NCI-H1105 (cell line): Measurements from ENCODE around the gene CADPS2.

Source experiments
- DNase-seq: peaks from one replicate; lab custom pipeline; 2025; lab: John Stamatoyannopoulos, UW

The CADPS2 gene

DNA sequence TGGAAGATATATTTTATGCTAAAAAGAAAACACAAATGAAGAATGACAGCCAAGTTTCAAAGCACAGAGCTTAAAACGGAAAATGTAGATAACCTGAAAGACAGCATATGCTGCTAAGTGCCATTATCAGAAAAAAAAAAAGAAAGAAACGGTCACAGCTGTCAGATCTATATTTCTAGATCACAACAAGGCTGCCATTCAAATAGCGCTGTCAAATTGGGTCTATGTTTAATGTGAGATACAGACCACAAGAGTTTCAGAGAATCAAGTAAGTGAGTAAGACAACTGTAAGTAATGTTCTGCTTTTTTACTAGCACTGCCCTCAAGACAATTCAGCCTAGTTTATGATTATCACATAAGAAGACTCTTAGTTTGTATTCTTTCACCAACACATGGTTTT, 117.4 kb downstream of the CADPS2 start:
- no peak for DNase-seq

DNA sequence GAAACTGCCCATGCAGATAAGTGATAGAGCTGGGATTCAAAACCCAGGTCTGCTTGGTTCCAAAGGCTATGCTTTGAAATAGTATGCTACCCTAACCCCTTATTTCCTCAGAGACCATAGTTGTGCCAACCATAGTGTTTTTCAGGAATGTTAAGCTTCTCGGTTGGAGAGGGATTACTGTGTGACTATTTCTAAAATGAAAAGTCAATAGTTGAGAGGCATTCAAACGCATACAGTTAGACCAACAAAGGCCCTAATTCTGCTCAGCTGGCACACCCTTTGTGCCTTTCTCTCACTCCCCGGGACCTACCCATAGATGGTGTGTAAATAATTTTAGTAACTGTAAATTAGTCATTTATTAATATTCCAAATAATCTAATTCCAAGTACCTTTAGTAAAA, 118.9 kb downstream of the CADPS2 start:
- no peak for DNase-seq

DNA sequence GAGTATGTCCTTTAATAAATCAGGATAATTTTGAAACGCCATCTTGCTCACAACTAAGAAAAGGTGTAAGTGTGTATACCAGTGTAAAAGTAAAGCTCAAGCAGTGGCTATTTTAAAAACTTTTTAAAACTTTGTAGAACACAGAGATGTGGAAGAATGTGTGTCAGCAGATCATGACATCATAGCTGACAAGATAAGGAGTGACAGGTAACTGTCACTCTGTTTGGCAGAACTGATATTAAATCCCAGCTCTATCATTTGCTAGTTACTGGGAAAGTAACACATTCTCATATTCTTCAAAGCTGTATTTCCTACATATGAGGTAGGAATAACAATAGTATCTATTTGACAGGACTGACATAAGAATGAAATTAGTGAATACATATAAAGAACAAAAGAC, 119.7 kb downstream of the CADPS2 start:
- no peak for DNase-seq

DNA sequence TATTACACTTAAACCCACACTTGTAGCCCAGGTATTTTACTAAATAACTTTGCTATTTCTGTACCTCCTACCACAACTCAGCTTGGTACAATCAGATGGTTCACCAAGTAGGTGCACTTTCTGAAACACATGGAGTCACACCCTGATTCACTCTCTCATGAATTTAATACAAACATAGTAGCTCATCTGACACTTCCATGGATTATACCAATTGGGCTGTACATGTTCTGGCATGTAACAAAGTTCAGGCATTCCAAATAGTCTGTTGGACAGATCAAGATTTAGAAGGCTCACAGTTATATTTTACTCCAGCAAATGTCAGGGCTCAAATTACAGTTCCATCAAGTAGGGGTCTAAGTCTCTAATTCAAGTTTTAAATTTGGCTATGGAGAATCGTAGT, 121.4 kb downstream of the CADPS2 start:
- no peak for DNase-seq

DNA sequence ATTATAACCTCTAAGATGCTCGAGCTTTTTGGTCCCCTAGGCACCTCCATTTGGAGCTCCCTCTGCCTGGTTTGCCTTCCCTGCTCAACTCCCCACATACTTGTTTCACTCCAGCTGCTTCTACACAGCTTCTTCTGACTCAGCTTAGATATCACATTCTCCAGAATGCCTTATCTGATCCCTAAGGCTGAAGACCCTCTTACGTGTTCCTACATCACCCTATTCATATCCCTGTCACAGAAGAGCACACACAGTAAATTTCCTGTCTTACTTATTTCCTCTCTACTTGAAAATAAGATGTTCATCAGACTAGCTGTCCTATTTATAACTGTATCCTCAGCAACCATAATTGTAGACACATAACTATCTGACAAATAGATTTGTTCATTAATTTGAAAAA, 122.2 kb downstream of the CADPS2 start:
- DNase-seq, result no peak

DNA sequence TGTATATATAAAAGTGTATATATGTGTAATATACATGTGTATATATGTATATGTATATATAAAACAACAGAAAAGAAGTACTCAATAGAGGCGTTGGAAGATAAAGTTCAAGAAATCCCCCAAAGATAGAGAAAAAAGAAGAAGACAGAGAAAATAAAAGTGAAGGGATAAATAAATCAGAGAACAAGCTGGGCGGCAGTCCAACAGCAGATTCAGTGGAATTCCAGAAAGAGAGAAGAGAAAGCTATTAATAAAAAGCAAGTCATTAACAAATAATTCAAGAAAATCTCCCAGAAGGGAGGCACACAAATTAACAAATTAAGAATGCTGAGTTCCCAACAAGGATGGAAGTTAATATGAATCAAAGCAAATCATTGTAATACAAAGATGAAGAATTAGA, 124.2 kb downstream of the CADPS2 start:
- no peak for DNase-seq

DNA sequence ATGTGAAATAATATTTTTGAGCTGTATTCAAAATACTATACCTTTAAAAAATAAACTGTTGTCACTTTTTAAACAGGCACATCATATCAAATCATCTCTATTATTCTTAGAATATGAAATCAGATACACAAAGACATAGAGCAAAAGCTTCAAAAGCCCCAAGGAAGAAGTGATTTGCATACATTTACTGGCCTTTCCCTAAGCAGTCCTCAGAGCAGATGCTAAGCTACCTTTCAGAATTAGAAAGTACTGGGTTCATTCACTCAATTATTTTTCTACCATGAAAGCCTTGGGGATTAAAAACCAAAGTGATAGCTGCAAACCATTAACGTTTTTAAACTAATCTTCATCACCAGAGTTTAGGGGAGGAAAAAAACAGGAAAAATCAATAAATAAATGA, 127.8 kb downstream of the CADPS2 start:
- DNase-seq, result no peak

DNA sequence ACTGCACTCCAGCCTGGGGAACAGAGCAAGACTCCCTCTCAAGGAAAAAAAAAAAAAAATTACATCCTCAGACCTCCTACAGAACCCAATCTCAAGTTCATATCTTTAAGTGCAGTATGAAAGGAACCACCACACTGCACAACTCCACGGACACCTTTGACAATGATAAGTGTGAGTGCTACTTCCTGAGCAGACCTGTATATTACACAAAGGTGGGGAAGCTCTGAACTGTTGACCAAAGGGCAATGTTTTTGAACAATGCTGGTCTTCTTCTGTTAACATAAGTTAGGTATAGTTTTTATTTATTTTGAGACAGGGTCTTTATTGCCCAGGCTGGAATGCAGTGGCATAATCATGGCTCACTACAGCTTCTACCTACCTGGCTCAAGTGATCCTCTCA, 129.4 kb downstream of the CADPS2 start:
- DNase-seq, result no peak

DNA sequence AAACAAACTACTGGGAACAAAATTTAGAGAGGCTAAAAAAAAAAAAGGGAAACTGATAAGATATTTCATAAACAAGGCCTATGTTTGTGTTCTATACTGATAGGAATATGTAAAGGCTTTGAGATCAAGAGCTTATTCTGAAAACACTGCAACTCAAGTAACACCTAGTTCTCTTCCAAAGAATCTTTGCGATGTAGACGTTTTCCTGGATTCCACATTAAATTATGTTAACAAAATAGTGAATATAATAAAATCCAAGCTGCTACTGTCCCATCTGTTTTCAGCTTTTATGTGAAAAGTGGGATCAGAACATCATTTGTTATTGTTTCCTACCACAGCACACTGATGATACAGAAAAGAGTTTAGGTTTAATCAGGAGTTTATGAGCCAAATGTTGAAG, 130.6 kb downstream of the CADPS2 start:
- DNase-seq, result no peak

DNA sequence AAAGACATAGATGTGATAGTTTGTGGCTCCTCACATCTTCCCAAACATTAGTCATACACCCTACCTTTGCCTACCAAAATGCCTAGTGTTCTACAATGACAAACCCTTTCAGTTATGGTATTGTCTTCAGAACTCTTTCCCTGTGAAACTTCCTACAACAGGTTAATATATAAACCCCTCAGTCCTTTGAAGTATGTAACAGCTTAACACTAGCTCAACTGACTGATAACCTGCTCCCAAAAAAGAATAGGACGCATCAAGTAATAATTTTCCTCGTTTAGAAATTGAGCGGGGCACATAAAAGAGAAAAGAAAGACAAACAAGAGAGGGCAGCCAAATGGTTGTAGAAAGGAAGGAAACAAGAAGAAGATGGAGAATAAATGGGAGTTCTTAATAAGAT, 133.7 kb downstream of the CADPS2 start:
- no peak for DNase-seq

DNA sequence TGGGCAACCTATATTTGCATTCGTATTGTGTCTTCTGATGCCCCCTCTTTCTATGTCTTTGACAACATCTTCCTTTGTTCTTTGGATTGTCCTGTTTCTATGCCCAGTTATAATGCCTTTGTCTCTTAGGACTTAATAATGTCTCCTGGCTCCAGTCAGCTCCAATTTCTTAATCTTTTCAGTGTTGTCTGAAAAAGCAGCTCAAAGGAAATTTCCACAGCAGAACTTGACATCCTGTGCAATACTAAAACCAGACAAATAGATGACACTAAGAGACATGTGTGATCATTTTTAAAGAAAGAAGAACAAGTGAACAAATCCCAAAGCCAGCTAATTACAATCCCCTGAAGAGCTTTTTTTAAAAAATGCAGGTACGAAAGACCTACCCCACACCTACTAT, 135.9 kb downstream of the CADPS2 start:
- no peak for DNase-seq

DNA sequence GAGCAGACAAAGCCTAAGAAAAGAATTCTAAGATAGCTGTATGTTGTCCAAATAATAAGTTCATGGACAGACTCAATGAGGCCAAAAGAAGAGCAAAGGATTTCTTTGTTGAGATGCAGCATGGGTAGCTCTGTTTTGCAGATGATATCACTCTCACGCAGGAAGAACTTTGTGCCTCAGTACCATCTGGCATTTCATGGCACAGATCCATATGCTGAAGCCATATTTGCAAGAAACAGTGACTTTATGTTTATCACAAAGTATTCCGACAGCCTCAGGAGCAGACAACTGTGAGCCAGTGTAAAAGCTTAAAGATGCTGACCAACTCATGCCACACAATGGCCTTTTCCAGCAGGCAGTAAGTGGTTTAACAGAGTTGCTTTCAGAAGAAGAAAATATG, 138.1 kb downstream of the CADPS2 start:
- no peak for DNase-seq

DNA sequence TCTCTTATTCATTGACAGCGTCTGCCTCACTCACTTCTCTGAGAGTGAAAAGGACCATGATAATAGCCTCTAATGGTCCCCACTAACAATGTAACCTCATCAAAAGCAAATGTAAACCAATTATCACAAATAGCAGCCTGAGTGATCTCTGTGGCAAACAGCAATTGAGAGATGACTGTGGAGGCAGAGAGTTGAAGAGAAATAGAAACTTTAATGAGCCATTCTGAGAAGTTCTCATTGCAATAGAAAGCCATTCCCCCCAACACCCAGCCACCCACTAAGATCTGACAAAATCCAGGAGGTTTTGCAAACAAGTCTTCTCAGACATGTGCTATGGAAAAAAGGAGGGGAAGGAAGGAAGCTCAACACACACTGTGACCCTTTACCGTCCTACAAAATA, 139.3 kb downstream of the CADPS2 start:
- peak; percentile 78 for DNase-seq

DNA sequence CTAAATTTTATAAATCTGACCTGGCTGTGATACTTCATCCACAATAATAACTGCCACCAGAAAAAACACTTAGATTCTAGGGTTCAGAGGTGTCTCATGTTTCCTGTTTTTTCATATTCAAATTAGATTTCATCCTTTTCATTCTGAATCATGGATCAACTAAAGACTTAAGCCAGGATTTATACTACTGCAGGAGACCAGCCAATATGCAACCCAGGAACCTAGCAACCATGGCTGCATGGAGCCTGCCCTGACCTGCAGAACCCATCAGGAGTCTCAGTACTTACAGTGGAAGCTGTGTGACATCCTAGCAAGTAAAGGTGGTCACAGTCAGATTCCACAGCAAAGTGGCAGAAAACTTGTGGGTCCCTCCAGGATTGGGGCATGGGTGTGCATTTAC, 143.0 kb downstream of the CADPS2 start:
- no peak for DNase-seq

DNA sequence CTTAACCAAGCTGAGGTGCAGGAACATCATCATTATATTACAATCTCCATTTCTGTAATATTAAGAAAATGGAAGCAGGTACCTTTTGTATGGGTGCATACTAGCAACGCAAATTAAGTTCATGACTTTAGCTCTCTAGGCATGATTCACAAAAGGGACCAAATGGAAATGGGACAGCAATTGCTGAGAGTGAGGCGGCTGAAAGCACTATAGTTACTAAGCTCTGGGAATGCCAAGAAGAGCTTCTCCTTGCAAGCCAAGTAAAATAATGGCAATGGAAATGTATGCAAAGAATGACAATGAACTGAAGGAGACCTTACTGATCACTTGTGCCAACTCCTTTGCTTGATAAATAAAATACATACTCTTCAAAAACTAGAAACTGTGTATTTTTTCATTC, 147.3 kb downstream of the CADPS2 start:
- no peak for DNase-seq

DNA sequence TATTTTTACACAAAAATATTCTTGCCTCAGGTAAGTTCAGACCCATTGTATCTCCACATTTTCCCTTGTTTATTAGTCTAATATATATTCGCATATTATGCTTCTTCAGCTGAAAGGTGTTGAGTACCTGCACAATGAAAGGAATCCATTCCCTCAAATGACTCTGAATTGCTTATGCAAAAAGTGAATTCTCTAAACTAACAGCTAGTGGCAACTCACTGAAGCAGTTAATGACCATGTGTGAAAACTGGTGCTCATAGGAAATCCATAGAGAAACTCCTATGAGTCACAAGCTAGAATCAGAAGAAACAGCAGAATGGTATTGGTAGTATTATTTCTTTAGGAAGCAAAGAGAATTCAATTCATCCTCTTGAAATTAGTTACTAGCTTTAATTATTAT, 150.1 kb downstream of the CADPS2 start:
- no peak for DNase-seq

DNA sequence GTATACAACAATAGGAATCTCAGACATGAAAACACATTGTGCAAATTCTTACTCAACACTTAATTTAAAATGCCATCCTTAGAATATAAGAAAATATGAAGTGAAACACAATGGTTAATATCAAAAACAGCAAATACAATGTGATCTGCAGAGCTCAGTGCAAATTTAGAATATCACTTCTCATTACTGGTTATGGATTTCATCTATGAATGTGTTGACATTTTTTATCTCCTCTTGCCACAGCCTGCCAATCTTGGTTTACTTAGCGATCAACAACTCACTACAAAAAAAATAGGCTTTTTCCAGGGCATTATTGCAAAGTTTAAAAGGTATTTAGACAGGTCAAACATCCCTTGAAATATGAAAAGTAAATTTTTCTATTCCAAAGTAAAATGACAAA, 158.5 kb downstream of the CADPS2 start:
- no peak for DNase-seq

DNA sequence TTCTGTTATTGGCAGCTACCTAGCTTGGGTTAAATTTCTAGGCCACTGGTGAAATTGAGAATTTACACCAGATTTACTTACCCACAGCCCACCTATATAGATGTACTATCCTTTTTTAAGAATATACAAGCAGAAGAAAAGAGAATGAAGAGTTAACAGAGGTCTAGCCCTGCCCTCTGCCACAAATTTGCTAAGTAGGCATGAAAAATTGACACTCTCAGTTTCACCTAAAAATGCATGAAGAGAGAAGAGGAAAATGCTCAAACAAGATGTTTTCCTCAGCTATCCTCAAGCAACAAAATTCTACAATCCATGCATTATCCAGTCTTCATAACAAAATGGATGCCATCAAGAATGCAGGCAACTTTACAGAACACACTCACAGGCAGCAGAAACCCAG, 158.9 kb downstream of the CADPS2 start:
- DNase-seq, result no peak

DNA sequence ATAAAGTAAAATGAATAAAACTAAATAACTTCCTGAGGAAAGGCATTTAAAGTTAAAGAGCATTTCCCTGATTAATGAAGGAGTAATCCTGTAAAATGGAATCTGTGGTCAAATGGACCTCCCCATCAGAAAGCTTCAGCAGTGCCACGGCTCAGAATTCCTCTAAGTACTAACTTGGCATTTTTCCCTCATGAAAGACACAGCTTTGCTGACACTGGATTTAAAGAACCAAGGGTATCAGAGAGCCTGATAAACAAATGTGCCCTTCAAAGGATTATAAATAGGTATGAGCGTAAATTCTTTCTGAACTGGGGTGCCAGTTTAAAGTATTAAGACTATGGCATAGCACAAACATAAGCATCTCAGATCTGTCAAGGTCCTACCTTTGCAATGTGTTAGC, 159.4 kb downstream of the CADPS2 start:
- no peak for DNase-seq

DNA sequence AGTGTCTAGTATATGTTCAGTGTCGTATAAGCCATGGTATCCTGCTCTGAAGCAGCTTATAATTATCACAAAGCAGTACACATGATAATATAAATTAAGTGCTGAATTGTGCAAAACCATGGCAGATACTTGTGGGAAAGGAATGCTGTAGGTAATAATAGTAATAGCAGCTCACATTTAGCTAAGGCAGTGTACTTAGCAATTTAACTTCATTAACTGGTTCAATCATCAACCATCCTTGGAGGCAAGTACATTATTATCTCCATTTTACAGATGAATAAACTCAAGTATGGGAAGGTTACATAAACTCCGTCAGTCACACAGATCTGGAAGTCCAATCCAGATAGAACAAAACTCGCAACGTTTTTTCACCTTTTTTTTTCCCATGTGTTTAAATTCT, 161.9 kb downstream of the CADPS2 start:
- no peak for DNase-seq

DNA sequence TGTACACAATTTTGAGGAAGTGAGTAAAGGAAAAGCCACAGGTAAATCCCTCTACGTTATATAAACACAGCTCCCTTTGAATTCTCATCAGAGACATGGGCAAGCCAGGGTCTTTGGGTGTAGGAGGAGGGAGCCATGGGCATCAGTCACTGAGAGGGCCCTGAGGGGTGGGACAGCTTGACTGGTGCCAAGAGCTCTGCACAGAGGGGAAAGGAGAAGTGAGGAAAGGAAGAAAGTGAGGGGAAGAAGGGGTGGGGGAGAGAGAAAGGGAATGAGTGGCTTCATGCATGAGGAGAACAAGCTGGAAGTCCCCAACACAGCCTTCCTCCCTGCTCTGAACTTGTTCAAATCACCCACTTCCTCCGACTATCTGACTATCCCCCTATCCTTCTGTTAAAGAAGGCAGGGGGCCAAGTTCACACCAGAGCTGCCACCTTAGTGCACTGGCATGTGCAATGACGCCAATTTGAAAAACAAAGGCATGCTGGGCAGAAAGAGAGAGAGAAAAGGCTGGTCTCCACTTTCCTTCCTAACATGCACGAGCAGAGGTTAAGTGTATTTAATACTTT, 167.2 kb downstream of the CADPS2 start:
- DNase-seq, result no peak

DNA sequence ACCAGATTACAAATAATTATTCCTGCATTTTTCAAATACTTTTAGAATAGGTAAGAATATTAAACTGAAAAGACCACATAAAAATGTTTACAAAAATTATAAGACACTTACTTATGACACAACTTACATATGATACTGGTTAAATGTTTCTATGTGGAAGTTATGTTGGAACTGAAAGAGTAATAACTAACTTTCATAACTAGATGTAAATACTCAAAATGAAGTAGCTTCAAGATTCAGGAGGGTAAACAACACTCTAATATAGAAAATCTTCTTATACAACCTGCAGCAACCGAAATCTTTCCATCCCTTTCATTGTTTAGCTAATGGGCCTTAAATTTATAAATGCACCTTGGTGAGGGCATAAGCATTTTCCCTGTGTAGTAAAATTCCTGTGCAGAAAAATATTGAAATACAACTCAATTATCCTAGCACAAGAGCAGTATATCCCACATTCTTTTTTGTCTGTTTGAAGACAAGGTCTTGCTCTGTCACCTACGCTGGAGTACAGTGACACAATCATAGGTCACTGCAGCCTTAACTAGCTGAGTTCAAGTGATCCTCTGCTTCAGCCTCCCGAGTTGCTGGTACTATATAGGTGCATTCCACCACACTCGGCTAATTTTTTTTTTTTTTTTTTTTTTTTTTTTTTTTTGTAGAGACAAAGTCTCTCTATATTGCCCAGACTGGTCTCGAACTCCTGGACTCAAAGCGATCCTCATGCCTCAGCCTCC, 168.7 kb downstream of the CADPS2 start:
- no peak for DNase-seq

DNA sequence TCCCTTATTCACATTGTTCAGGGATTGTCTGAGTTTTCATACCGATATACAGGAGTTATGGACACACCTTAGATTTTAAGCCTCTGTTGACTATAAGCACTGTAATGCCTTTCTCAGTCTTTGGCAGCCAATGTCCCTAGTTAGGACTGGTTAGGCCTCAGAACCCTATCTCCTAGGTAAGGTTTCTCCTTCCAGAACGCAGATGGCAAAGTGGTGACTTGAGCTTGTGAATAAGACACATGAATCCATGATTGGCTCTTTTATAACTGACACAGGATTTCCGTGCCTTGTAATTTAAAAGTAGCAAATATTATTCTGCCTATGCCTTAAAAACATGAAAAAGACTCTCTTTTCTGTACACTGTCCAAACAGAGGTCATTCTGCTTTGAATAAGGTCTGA, 171.1 kb downstream of the CADPS2 start:
- no peak for DNase-seq

DNA sequence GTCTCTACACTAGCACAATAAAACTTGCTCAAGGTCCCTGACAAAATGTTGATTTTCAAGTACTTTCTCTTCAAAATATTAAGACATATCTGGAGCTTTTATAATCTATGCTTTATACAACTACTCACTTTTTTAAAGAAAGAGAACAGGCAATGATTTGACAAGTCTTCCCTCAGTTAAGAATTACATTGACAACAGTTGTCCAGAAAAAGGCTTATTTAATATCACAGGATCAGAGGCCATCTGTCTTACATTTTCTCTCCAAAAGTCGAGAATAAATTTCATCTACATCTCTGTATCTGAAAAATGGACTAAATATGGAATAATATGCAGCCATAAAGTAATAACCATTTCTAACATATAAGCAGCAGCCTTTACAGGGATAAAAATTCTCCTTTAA, 175.3 kb downstream of the CADPS2 start:
- DNase-seq, result no peak
